ENCODE results near the gene USP24. TPM values are rescaled to one million over a fixed set of nuclear protein-coding genes. Genes with fewer than 3 reads are reported as not detected.

The USP24 gene
- total RNA-seq, 1 donor from 2014 or later = 19.7 TPM

- DNase-seq (ENCODE audit: low read depth) = no peak
Measured at GRCh38 chr1:55155522-55155921, 59.6 kb downstream of the USP24 start.

GRCh38 chr1:55154616-55155015 lies 60.5 kb downstream of the USP24 start:
- no peak for TF ChIP-seq CTCF (conservative IDR thresholded peaks at IDR 0.05; ENCODE audit: low read depth, low read length)
- no peak for DNase-seq (ENCODE audit: low read depth)
- no peak overlapping the region for H3K4me3 ChIP-seq (ENCODE audit: low read depth, low read length)

More at GRCh38 chr1:55155522-55155921, 59.6 kb downstream of the USP24 start:
- TF ChIP-seq CTCF (conservative IDR thresholded peaks at IDR 0.05; ENCODE audit: low read depth, low read length) = no peak
- H3K4me3 ChIP-seq (ENCODE audit: low read depth, low read length) = no peak overlapping the region

- DNase-seq (ENCODE audit: low read depth) = no peak
- TF ChIP-seq CTCF (conservative IDR thresholded peaks at IDR 0.05; ENCODE audit: low read depth, low read length) = no peak
Measured at GRCh38 chr1:55153031-55153430, 62.1 kb downstream of the USP24 start.

GRCh38 chr1:55150880-55151588 lies 64.1 kb downstream of the USP24 start:
- TF ChIP-seq CTCF (conservative IDR thresholded peaks at IDR 0.05; ENCODE audit: low read depth, low read length) = no peak
- H3K4me3 ChIP-seq (ENCODE audit: low read depth, low read length) = no peak overlapping the region

More at GRCh38 chr1:55153031-55153430, 62.1 kb downstream of the USP24 start:
- H3K4me3 ChIP-seq (ENCODE audit: low read depth, low read length) = no peak overlapping the region

GRCh38 chr1:55148676-55149075 lies 66.5 kb downstream of the USP24 start:
- DNase-seq (ENCODE audit: low read depth) = no peak
- no peak overlapping the region for H3K4me3 ChIP-seq (ENCODE audit: low read depth, low read length)
- TF ChIP-seq CTCF (conservative IDR thresholded peaks at IDR 0.05; ENCODE audit: low read depth, low read length) = no peak

More at GRCh38 chr1:55150880-55151588, 64.1 kb downstream of the USP24 start:
- no peak for DNase-seq (ENCODE audit: low read depth)

GRCh38 chr1:55147524-55147923 lies 67.6 kb downstream of the USP24 start:
- no peak overlapping the region for H3K4me3 ChIP-seq (ENCODE audit: low read depth, low read length)
- DNase-seq (ENCODE audit: low read depth) = no peak
- no peak for TF ChIP-seq CTCF (conservative IDR thresholded peaks at IDR 0.05; ENCODE audit: low read depth, low read length)

GRCh38 chr1:55146781-55147180 lies 68.4 kb downstream of the USP24 start:
- no peak overlapping the region for H3K4me3 ChIP-seq (ENCODE audit: low read depth, low read length)
- no peak for DNase-seq (ENCODE audit: low read depth)
- TF ChIP-seq CTCF (conservative IDR thresholded peaks at IDR 0.05; ENCODE audit: low read depth, low read length) = no peak

Measured in epithelial cell of proximal tubule (primary cell).